Measurements from ENCODE around the gene CCT6A.

- TF ChIP-seq PAX5 (IDR thresholded peaks at IDR 0.05; ENCODE audit: insufficient read depth, low read length, severe bottlenecking) = no peak
- no peak for TF ChIP-seq POLR2A (IDR thresholded peaks at IDR 0.05; ENCODE audit: low read depth, low read length)
- no peak for TF ChIP-seq POU2F2 (IDR thresholded peaks at IDR 0.05; ENCODE audit: low read depth, low read length)
- 0 out of 2 replicates have a peak, but pooled peaks have one; percentile 41 for TF ChIP-seq POLR2AphosphoS5 (IDR thresholded peaks at IDR 0.05; ENCODE audit: low read depth, low read length)
- no peak for TF ChIP-seq TAF1 (IDR thresholded peaks at IDR 0.05; ENCODE audit: low read depth, low read length)
Observed at GRCh38 chr7:56033671-56034432, 17.7 kb upstream of the CCT6A start.

Data from GM12891 (cell line).